H9 (cell line): Measurements from ENCODE around the gene GALNT10. TPM values are rescaled to one million over a fixed set of nuclear protein-coding genes. Genes with fewer than 3 reads are reported as not detected.

Source experiments
- DNase-seq: peaks from one replicate; pipeline ENCODE4 v3.0.0-alpha.2; 2017
- H2AFZ ChIP-seq: one replicate; pipeline ENCODE4 v1.6.1; 2013; ENCODE audit warnings: mild to moderate bottlenecking, low read length, control low read depth, moderate library complexity
- H2AK5ac ChIP-seq: 2 replicates; pipeline ENCODE4 v1.6.1; 2013; ENCODE audit warnings: low read length, control low read depth, mixed read lengths; ENCODE audit not compliant: insufficient read length
- H2BK120ac ChIP-seq: one replicate; pipeline ENCODE4 v1.6.1; 2013; ENCODE audit warnings: low read depth, mild to moderate bottlenecking, low read length, control low read depth, inconsistent platforms; ENCODE audit not compliant: poor library complexity, severe bottlenecking
- H2BK12ac ChIP-seq: 2 replicates; pipeline ENCODE4 v1.6.1; 2013; ENCODE audit warnings: low read length, control low read depth, mixed read lengths, low read depth; ENCODE audit not compliant: insufficient read length
- H2BK15ac ChIP-seq: 2 replicates; pipeline ENCODE4 v1.6.1; 2013; ENCODE audit warnings: low read depth, low read length, control low read depth
- H2BK20ac ChIP-seq: one replicate; pipeline ENCODE4 v1.6.1; 2013; ENCODE audit warnings: low read depth, mild to moderate bottlenecking, low read length, control low read depth, inconsistent platforms; ENCODE audit not compliant: poor library complexity, severe bottlenecking
- H2BK5ac ChIP-seq: 2 replicates; pipeline ENCODE4 v1.6.1; 2013; ENCODE audit warnings: low read length, control low read depth, mixed read lengths; ENCODE audit not compliant: insufficient read length
- H3K14ac ChIP-seq: 2 replicates; pipeline ENCODE4 v1.6.1; 2013; ENCODE audit warnings: low read length, control low read depth; ENCODE audit not compliant: insufficient read depth
- H3K18ac ChIP-seq: 2 replicates; pipeline ENCODE4 v1.6.1; 2013; ENCODE audit warnings: low read depth, mild to moderate bottlenecking, mixed read lengths, low read length, control low read depth; ENCODE audit not compliant: insufficient read length
- H3K23ac ChIP-seq: 2 replicates; pipeline ENCODE4 v1.6.1; 2013; ENCODE audit warnings: low read length, control low read depth, mixed read lengths, low read depth; ENCODE audit not compliant: insufficient read length
- H3K23me2 ChIP-seq: 2 replicates; pipeline ENCODE4 v1.6.1; 2013; ENCODE audit warnings: low read depth, mild to moderate bottlenecking, mixed read lengths, low read length, control low read depth; ENCODE audit not compliant: insufficient read length, poor library complexity, severe bottlenecking
- H3K27ac ChIP-seq: 2 replicates; pipeline ENCODE4 v1.5.1; 2013; ENCODE audit warnings: low read length, control low read depth, mixed read lengths, low read depth; ENCODE audit not compliant: insufficient read length
- H3K27me3 ChIP-seq: 2 replicates; pipeline ENCODE4 v1.6.1; 2013; ENCODE audit warnings: low read length, control low read depth, inconsistent platforms; ENCODE audit not compliant: insufficient read depth
- H3K4ac ChIP-seq: 2 replicates; pipeline ENCODE4 v1.6.1; 2013; ENCODE audit warnings: low read depth, mild to moderate bottlenecking, control low read depth, inconsistent platforms, low read length, moderate library complexity
- H3K4me1 ChIP-seq: 2 replicates; pipeline ENCODE4 v1.6.1; 2013; ENCODE audit warnings: low read length, control low read depth, inconsistent platforms; ENCODE audit not compliant: insufficient read depth
- H3K4me2 ChIP-seq: 2 replicates; pipeline ENCODE4 v1.6.1; 2013; ENCODE audit warnings: low read length, control low read depth, mixed read lengths; ENCODE audit not compliant: insufficient read length, insufficient read depth
- H3K56ac ChIP-seq: 2 replicates; pipeline ENCODE4 v1.6.1; 2013; ENCODE audit warnings: low read depth, mild to moderate bottlenecking, mixed read lengths, low read length, control low read depth; ENCODE audit not compliant: insufficient read length
- H3K79me1 ChIP-seq: 2 replicates; pipeline ENCODE4 v1.6.1; 2013; ENCODE audit warnings: low read depth, mild to moderate bottlenecking, moderate library complexity, low read length, control low read depth, inconsistent platforms; ENCODE audit not compliant: insufficient read depth, poor library complexity, severe bottlenecking
- H3K79me2 ChIP-seq: 2 replicates; pipeline ENCODE4 v1.6.1; 2013; ENCODE audit warnings: low read length, control low read depth, inconsistent platforms; ENCODE audit not compliant: insufficient read depth
- H3K9ac ChIP-seq: 2 replicates; pipeline ENCODE4 v1.6.1; 2013; ENCODE audit warnings: low read length, control low read depth, mixed read lengths; ENCODE audit not compliant: insufficient read length; ENCODE audit errors: extremely low read depth
- H3K9me3 ChIP-seq: one replicate; pipeline ENCODE4 v1.6.1; 2013; ENCODE audit warnings: low read depth, low read length, inconsistent platforms; ENCODE audit not compliant: control insufficient read depth
- H3T11ph ChIP-seq: one replicate; pipeline ENCODE4 v1.6.1; 2013; ENCODE audit warnings: mild to moderate bottlenecking, low read length, control low read depth, inconsistent platforms
- H4K20me1 ChIP-seq: one replicate; pipeline ENCODE4 v1.6.1; 2013; ENCODE audit not compliant: control insufficient read depth, insufficient read length, insufficient read depth
- H4K5ac ChIP-seq: 2 replicates; pipeline ENCODE4 v1.6.1; 2013; ENCODE audit warnings: low read depth, mild to moderate bottlenecking, mixed read lengths, low read length, control low read depth; ENCODE audit not compliant: insufficient read length
- H4K8ac ChIP-seq: replicated peaks from 2 replicates; pipeline ENCODE4 v1.6.1; 2013; ENCODE audit warnings: low read length, control low read depth, mixed read lengths, low read depth; ENCODE audit not compliant: insufficient read length
- H4K91ac ChIP-seq: 2 replicates; pipeline ENCODE4 v1.6.1; 2013; ENCODE audit warnings: low read depth, mild to moderate bottlenecking, moderate library complexity, mixed read lengths, low read length, control low read depth; ENCODE audit not compliant: insufficient read length
- H3K27ac Mint-ChIP-seq, 3 experiments: 2 replicates in 2 of 3; 3 replicates in 1 of 3; pipeline ENCODE4 v1.8.0; 2020 to 2021; ENCODE audit warnings: mixed read lengths in 3 of 3, mild to moderate bottlenecking in 1 of 3, moderate library complexity in 1 of 3
- H3K27me3 Mint-ChIP-seq: 2 replicates; pipeline ENCODE4 v1.8.0; 2021; ENCODE audit warnings: low read depth, mild to moderate bottlenecking, moderate library complexity, mixed read lengths
- H3K36me3 Mint-ChIP-seq, 3 experiments: 2 replicates in 2 of 3; 3 replicates in 1 of 3; pipeline ENCODE4 v1.8.0; 2020 to 2021; ENCODE audit warnings: low read depth in 3 of 3, mixed read lengths in 3 of 3; ENCODE audit not compliant: insufficient read depth in 1 of 3
- H3K4me1 Mint-ChIP-seq, 2 experiments: 2 replicates each; pipeline ENCODE4 v1.8.0; 2020; ENCODE audit warnings: mixed read lengths in 2 of 2
- H3K4me3 Mint-ChIP-seq, 2 experiments: 2 replicates in 1 of 2; 3 replicates in 1 of 2; pipeline ENCODE4 v1.8.0; 2020 to 2021; ENCODE audit warnings: mild to moderate bottlenecking in 2 of 2, mixed read lengths in 2 of 2, moderate library complexity in 1 of 2
- H3K9me3 Mint-ChIP-seq, 2 experiments: 2 replicates in 1 of 2; 3 replicates in 1 of 2; pipeline ENCODE4 v1.8.0; 2020; ENCODE audit warnings: mild to moderate bottlenecking in 2 of 2, mixed read lengths in 2 of 2, moderate library complexity in 1 of 2
- total RNA-seq: library from RNA; stranded (reverse); gene quantifications from 2 replicates; pipeline ENCODE4 v1.2.1, GENCODE V29; 2021
- TF ChIP-seq, protein P1 (sequence below): fragments of 200-600 bp; sonication (generic); conservative IDR thresholded peaks from 3 replicates; pipeline ENCODE4 v1.8.0; 2021; ENCODE audit warnings: antibody characterized with exemption, mild to moderate bottlenecking

Gene GALNT10
- total RNA-seq, 1 experiment from 2014 or later = 15.4 TPM

DNA sequence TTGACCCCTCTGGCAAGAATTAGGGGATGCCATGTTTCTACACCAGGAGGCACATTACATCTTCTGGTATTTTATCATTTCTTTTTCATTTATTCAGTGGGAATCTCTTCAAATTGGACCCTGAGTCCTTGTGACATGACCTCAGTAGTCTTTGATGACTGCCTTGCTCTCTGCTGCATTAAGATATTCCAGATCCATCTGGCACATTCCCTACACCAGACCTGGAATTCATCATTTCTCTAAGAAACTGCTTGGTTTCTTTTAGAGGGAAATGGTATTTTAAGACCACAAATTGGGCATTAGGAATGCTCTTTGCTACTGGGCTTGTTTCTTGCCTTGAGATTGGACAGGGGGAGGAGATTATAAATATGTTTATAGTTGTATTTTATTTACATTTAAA lies 61.0 kb downstream of the GALNT10 start:
- no peak overlapping the region for H3K4me3 Mint-ChIP-seq
- Histone ChIP-seq H3K14ac (no peak overlapping the region), H4K91ac (no peak overlapping the region), H3K23ac (no peak overlapping the region), H3T11ph (no peak overlapping the region), H2BK12ac (no peak overlapping the region), H2BK15ac (no peak overlapping the region), H4K20me1 (no peaks in the 10 kb centered on the region), H3K27me3 (no peaks in the 10 kb centered on the region), H3K9ac (no peak overlapping the region), H3K4ac (no peak overlapping the region), H4K5ac (no peak overlapping the region), H3K4me1 (no peaks in the 10 kb centered on the region), H2BK20ac (no peak overlapping the region), H2AK5ac (no peak overlapping the region), H3K56ac (no peak overlapping the region), H3K27ac (no peak overlapping the region), H4K8ac (no peak overlapping the region), H2AFZ (no peak overlapping the region), H3K18ac (no peak overlapping the region), H2BK120ac (no peak overlapping the region), H3K9me3 (no peaks in the 10 kb centered on the region), H3K79me2 (no peaks in the 10 kb centered on the region), H3K4me2 (no peak overlapping the region), H2BK5ac (no peak overlapping the region), H3K79me1 (no peaks in the 10 kb centered on the region), H3K23me2 (no peaks in the 10 kb centered on the region)
- H3K36me3 Mint-ChIP-seq = no peaks in the 10 kb centered on the region
- peaks cover 8 to 21% of the 10 kb centered on the region in 2 experiments for H3K4me1 Mint-ChIP-seq
- no peaks in the 10 kb centered on the region for H3K27me3 Mint-ChIP-seq
- no peaks in the 10 kb centered on the region for H3K9me3 Mint-ChIP-seq
- no peak overlapping the region for H3K27ac Mint-ChIP-seq
- TF ChIP-seq, protein P1, sequence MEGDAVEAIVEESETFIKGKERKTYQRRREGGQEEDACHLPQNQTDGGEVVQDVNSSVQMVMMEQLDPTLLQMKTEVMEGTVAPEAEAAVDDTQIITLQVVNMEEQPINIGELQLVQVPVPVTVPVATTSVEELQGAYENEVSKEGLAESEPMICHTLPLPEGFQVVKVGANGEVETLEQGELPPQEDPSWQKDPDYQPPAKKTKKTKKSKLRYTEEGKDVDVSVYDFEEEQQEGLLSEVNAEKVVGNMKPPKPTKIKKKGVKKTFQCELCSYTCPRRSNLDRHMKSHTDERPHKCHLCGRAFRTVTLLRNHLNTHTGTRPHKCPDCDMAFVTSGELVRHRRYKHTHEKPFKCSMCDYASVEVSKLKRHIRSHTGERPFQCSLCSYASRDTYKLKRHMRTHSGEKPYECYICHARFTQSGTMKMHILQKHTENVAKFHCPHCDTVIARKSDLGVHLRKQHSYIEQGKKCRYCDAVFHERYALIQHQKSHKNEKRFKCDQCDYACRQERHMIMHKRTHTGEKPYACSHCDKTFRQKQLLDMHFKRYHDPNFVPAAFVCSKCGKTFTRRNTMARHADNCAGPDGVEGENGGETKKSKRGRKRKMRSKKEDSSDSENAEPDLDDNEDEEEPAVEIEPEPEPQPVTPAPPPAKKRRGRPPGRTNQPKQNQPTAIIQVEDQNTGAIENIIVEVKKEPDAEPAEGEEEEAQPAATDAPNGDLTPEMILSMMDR = no peak
- DNase-seq = no peak
